Duodenal mucosa (tissue), 2 donors: ENCODE results near the gene SELP.

Source experiments
- H3K27ac ChIP-seq: one replicate; pipeline ENCODE4 v1.7.0; 2013; ENCODE audit warnings: low read depth, low read length
- H3K27me3 ChIP-seq, 2 donors: one replicate each; pipeline ENCODE4 v1.7.0; 2013; ENCODE audit warnings: low read length in 2 of 2, control low read depth in 1 of 2; ENCODE audit not compliant: insufficient read depth in 2 of 2, control insufficient read depth in 1 of 2
- H3K36me3 ChIP-seq, 2 donors: one replicate each; pipeline ENCODE4 v1.7.0; 2013; ENCODE audit warnings: low read length in 2 of 2, control low read depth in 1 of 2; ENCODE audit not compliant: insufficient read depth in 2 of 2, control insufficient read depth in 1 of 2
- H3K4me1 ChIP-seq, 2 donors: one replicate each; pipeline ENCODE4 v1.7.0; 2013; ENCODE audit warnings: low read length in 2 of 2, control low read depth in 1 of 2; ENCODE audit not compliant: insufficient read depth in 2 of 2, control insufficient read depth in 1 of 2
- H3K4me3 ChIP-seq, 2 donors: one replicate each; pipeline ENCODE4 v1.7.0; 2013; ENCODE audit warnings: low read length in 2 of 2, low read depth in 1 of 2
- H3K9ac ChIP-seq, 2 donors: one replicate each; pipeline ENCODE4 v1.7.0; 2013; ENCODE audit warnings: low read length in 2 of 2, low read depth in 1 of 2
- H3K9me3 ChIP-seq, 2 donors: one replicate each; pipeline ENCODE4 v1.7.0; 2013; ENCODE audit warnings: low read length in 2 of 2, control low read depth in 1 of 2; ENCODE audit not compliant: control insufficient read depth in 1 of 2

The SELP gene

GRCh38 chr1:169563650-169564049 is 66.3 kb downstream of the SELP start:
- Histone ChIP-seq H3K27ac (no peak overlapping the region), H3K27me3 (no peaks in the 10 kb centered on the region), H3K4me1 (peaks cover 3 to 19% of the 10 kb centered on the region in 2 donors), H3K4me3 (no peak overlapping the region), H3K9me3 (no peaks in the 10 kb centered on the region), H3K9ac (no peak overlapping the region), H3K36me3 (no peaks in the 10 kb centered on the region)

- H3K9ac ChIP-seq, result no peak overlapping the region
- no peak overlapping the region for H3K27ac ChIP-seq
- no peaks in the 10 kb centered on the region for H3K36me3 ChIP-seq
- H3K9me3 ChIP-seq, result no peaks in the 10 kb centered on the region
- peaks cover 3 to 14% of the 10 kb centered on the region in 2 donors for H3K4me1 ChIP-seq
- H3K4me3 ChIP-seq, result no peak overlapping the region
- H3K27me3 ChIP-seq, result no peaks in the 10 kb centered on the region
Measured at GRCh38 chr1:169563019-169563615, 66.8 kb downstream of the SELP start.

- Histone ChIP-seq H3K9ac (no peak overlapping the region), H3K9me3 (no peaks in the 10 kb centered on the region), H3K27ac (no peak overlapping the region), H3K36me3 (no peaks in the 10 kb centered on the region), H3K4me1 (peaks cover 3 to 12% of the 10 kb centered on the region in 2 donors), H3K27me3 (no peaks in the 10 kb centered on the region), H3K4me3 (no peak overlapping the region)
Measured at GRCh38 chr1:169561692-169562091, 68.2 kb downstream of the SELP start.

GRCh38 chr1:169557131-169557530 is 72.8 kb downstream of the SELP start:
- Histone ChIP-seq H3K36me3 (no peaks in the 10 kb centered on the region), H3K27me3 (no peaks in the 10 kb centered on the region), H3K27ac (no peak overlapping the region), H3K4me1 (no peaks in the 10 kb centered on the region), H3K4me3 (no peak overlapping the region), H3K9ac (no peak overlapping the region), H3K9me3 (no peaks in the 10 kb centered on the region)

GRCh38 chr1:169550294-169550693 is 79.6 kb downstream of the SELP start:
- H3K4me3 ChIP-seq, result no peak overlapping the region
- H3K9ac ChIP-seq, result no peak overlapping the region
- no peaks in the 10 kb centered on the region for H3K9me3 ChIP-seq
- no peak overlapping the region for H3K27ac ChIP-seq
- no peaks in the 10 kb centered on the region for H3K4me1 ChIP-seq
- no peaks in the 10 kb centered on the region for H3K27me3 ChIP-seq
- H3K36me3 ChIP-seq, result no peaks in the 10 kb centered on the region

- H3K36me3 ChIP-seq, result no peaks in the 10 kb centered on the region
Measured at GRCh38 chr1:169548282-169548681, 81.6 kb downstream of the SELP start.

GRCh38 chr1:169546087-169546995 is 83.6 kb downstream of the SELP start:
- H3K4me1 ChIP-seq, result no peaks in the 10 kb centered on the region
- H3K27me3 ChIP-seq, result no peaks in the 10 kb centered on the region
- no peaks in the 10 kb centered on the region for H3K9me3 ChIP-seq
- no peaks in the 10 kb centered on the region for H3K36me3 ChIP-seq
- no peak overlapping the region for H3K9ac ChIP-seq
- no peak overlapping the region for H3K4me3 ChIP-seq
- H3K27ac ChIP-seq, result no peak overlapping the region

More at GRCh38 chr1:169548282-169548681, 81.6 kb downstream of the SELP start:
- H3K9me3 ChIP-seq, result no peaks in the 10 kb centered on the region
- H3K4me1 ChIP-seq, result no peaks in the 10 kb centered on the region
- H3K27me3 ChIP-seq, result no peaks in the 10 kb centered on the region
- no peak overlapping the region for H3K9ac ChIP-seq
- H3K27ac ChIP-seq, result no peak overlapping the region
- no peak overlapping the region for H3K4me3 ChIP-seq

GRCh38 chr1:169545472-169545871 is 84.5 kb downstream of the SELP start:
- Histone ChIP-seq H3K36me3 (no peaks in the 10 kb centered on the region), H3K27ac (no peak overlapping the region), H3K4me1 (no peaks in the 10 kb centered on the region), H3K27me3 (no peaks in the 10 kb centered on the region), H3K4me3 (no peak overlapping the region), H3K9ac (no peak overlapping the region), H3K9me3 (no peaks in the 10 kb centered on the region)

- Histone ChIP-seq H3K4me3 (no peak overlapping the region), H3K4me1 (no peaks in the 10 kb centered on the region), H3K27me3 (no peaks in the 10 kb centered on the region), H3K27ac (no peak overlapping the region), H3K36me3 (no peaks in the 10 kb centered on the region), H3K9me3 (no peaks in the 10 kb centered on the region), H3K9ac (no peak overlapping the region)
Measured at GRCh38 chr1:169538998-169539871, 90.7 kb downstream of the SELP start.
